ENCODE data around the gene OTOP3.

The OTOP3 gene

GRCh38 chr17:74999523-74999922 is 63.8 kb downstream of the OTOP3 start:
- ATAC-seq, result no peak
- TF ChIP-seq ZNF8 (CRISPR knock-in tag; IDR thresholded peaks at IDR 0.05) (no peak), PATZ1 (CRISPR knock-in tag; IDR thresholded peaks at IDR 0.05; ENCODE audit: borderline replicate concordance) (no peak), ZFP3 (CRISPR knock-in tag; IDR thresholded peaks at IDR 0.05) (no peak), POU6F1 (CRISPR knock-in tag; IDR thresholded peaks at IDR 0.05; ENCODE audit: borderline replicate concordance, low read depth) (no peak), ZC3H10 (CRISPR knock-in tag; IDR thresholded peaks at IDR 0.05) (no peak), ZNF565 (CRISPR knock-in tag; conservative IDR thresholded peaks at IDR 0.05; ENCODE audit: low read depth) (no peak), ZFP30 (CRISPR knock-in tag; IDR thresholded peaks at IDR 0.05) (no peak), ARNTL (CRISPR knock-in tag; IDR thresholded peaks at IDR 0.05; ENCODE audit: borderline replicate concordance, low read depth) (no peak), ZNF70 (CRISPR knock-in tag; IDR thresholded peaks at IDR 0.05) (no peak), PPARA (CRISPR knock-in tag; IDR thresholded peaks at IDR 0.05; ENCODE audit: borderline replicate concordance) (no peak), GLIS3 (CRISPR knock-in tag; IDR thresholded peaks at IDR 0.05) (no peak)
